ENCODE data around the gene GRPEL1. TPM values are rescaled to one million over a fixed set of nuclear protein-coding genes. Genes with fewer than 3 reads are reported as not detected.

GRPEL1 gene
- total and polyA plus RNA-seq, 2 of the 13 experiments (the other 11 are each of a cell fraction or from before 2014, with no cell fraction given): 32.3 to 141 TPM

GRCh38 chr4:7042503-7043283, 25.2 kb downstream of the GRPEL1 start (continued):
- TF ChIP-seq ZNF772 (CRISPR knock-in tag; IDR thresholded peaks at IDR 0.05): 0 out of 2 replicates have a peak, but pooled peaks have one; percentile 71
- TF ChIP-seq SMYD3 (CRISPR knock-in tag; IDR thresholded peaks at IDR 0.05): no peak
- no peak for TF ChIP-seq ZNF296 (CRISPR knock-in tag; conservative IDR thresholded peaks at IDR 0.05)
- no peak for TF ChIP-seq FIP1L1 (IDR thresholded peaks at IDR 0.05; ENCODE audit: borderline replicate concordance, insufficient read depth, low read depth, low read length)
- TF ChIP-seq HMG20A (CRISPR knock-in tag; IDR thresholded peaks at IDR 0.05; ENCODE audit: borderline replicate concordance): no peak
- 0 out of 2 replicates have a peak, but pooled peaks have one; percentile 25 for TF ChIP-seq ZNF709 (CRISPR knock-in tag; IDR thresholded peaks at IDR 0.05)
- TF ChIP-seq MAF1 (CRISPR knock-in tag; IDR thresholded peaks at IDR 0.05; ENCODE audit: borderline replicate concordance): no peak
- 0 out of 2 replicates have a peak, but pooled peaks have one; percentile 49 for TF ChIP-seq ZNF891 (CRISPR knock-in tag; IDR thresholded peaks at IDR 0.05)
- TF ChIP-seq, protein P1, sequence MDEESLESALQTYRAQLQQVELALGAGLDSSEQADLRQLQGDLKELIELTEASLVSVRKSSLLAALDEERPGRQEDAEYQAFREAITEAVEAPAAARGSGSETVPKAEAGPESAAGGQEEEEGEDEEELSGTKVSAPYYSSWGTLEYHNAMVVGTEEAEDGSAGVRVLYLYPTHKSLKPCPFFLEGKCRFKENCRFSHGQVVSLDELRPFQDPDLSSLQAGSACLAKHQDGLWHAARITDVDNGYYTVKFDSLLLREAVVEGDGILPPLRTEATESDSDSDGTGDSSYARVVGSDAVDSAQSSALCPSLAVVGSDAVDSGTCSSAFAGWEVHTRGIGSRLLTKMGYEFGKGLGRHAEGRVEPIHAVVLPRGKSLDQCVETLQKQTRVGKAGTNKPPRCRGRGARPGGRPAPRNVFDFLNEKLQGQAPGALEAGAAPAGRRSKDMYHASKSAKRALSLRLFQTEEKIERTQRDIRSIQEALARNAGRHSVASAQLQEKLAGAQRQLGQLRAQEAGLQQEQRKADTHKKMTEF (CRISPR knock-in tag; IDR thresholded peaks at IDR 0.05): peak; percentile 35; the same call in 1 of the 2 replicates
- TF ChIP-seq ZNF652 (CRISPR knock-in tag; IDR thresholded peaks at IDR 0.05; ENCODE audit: borderline replicate concordance, low read depth): no peak
- TF ChIP-seq ZNF17 (CRISPR knock-in tag; IDR thresholded peaks at IDR 0.05): no peak
- no peak for TF ChIP-seq ZNF232 (CRISPR knock-in tag; IDR thresholded peaks at IDR 0.05; ENCODE audit: borderline replicate concordance)
- no peak for TF ChIP-seq NFIC (IDR thresholded peaks at IDR 0.05; ENCODE audit: low read length)
- no peak for TF ChIP-seq GPN1 (CRISPR knock-in tag; IDR thresholded peaks at IDR 0.05; ENCODE audit: borderline replicate concordance)
- TF ChIP-seq ZNF557 (CRISPR knock-in tag; IDR thresholded peaks at IDR 0.05): no peak
- no peak for TF ChIP-seq NFE2L1 (CRISPR knock-in tag; IDR thresholded peaks at IDR 0.05; ENCODE audit: borderline replicate concordance)
- TF ChIP-seq FOXK2 (IDR thresholded peaks at IDR 0.05): no peak
- TF ChIP-seq ZBTB4 (CRISPR knock-in tag; IDR thresholded peaks at IDR 0.05; ENCODE audit: borderline replicate concordance): no peak
- 0 out of 2 replicates have a peak, but pooled peaks have one; percentile 29 for TF ChIP-seq IRF9 (CRISPR knock-in tag; IDR thresholded peaks at IDR 0.05; ENCODE audit: borderline replicate concordance)
- TF ChIP-seq KDM6A (CRISPR knock-in tag; IDR thresholded peaks at IDR 0.05; ENCODE audit: low read depth): no peak
- TF ChIP-seq ETV6 (CRISPR knock-in tag; conservative IDR thresholded peaks at IDR 0.05): no peak
- no peak for TF ChIP-seq ZNF343 (CRISPR knock-in tag; IDR thresholded peaks at IDR 0.05)
- TF ChIP-seq, protein P2, sequence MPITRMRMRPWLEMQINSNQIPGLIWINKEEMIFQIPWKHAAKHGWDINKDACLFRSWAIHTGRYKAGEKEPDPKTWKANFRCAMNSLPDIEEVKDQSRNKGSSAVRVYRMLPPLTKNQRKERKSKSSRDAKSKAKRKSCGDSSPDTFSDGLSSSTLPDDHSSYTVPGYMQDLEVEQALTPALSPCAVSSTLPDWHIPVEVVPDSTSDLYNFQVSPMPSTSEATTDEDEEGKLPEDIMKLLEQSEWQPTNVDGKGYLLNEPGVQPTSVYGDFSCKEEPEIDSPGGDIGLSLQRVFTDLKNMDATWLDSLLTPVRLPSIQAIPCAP (CRISPR knock-in tag; IDR thresholded peaks at IDR 0.05; ENCODE audit: low read depth): no peak

Data from HepG2 (cell line).